ENCODE data around the gene HUS1B. TPM values are rescaled to one million over a fixed set of nuclear protein-coding genes. Genes with fewer than 3 reads are reported as not detected.
"Not testable (repeated sequence)": the region's sequence is repeated elsewhere in the genome, so short reads cannot be mapped to it uniquely, and the experiment has no call there.

The HUS1B gene
- total RNA-seq, 1 experiment from 2014 or later: 0.72 TPM

GRCh38 chr6:667253-667927 lies 10.5 kb upstream of the HUS1B start:
- DNase-seq (ENCODE audit: unreplicated experiment): no peak
- no peaks in the 10 kb centered on the region for H3K27me3 Mint-ChIP-seq (ENCODE audit: insufficient read depth, unreplicated experiment)
- ChIA-PET CTCF (no interaction called here), POLR2A (no interaction called here)
- no peak overlapping the region for H3K4me3 Mint-ChIP-seq (ENCODE audit: unreplicated experiment)
- no peak overlapping the region for H3K27ac Mint-ChIP-seq (ENCODE audit: low read depth, unreplicated experiment)
- TF ChIP-seq CTCF (IDR thresholded peaks at IDR 0.05; ENCODE audit: unreplicated experiment): no peak
- H3K9me3 Mint-ChIP-seq (ENCODE audit: unreplicated experiment): peaks cover 8% of the 10 kb centered on the region
- H3K4me1 Mint-ChIP-seq (ENCODE audit: insufficient read depth, unreplicated experiment): no peaks in the 10 kb centered on the region
- BruUV-seq (replicated peaks): no TSS peak
- intact Hi-C loops (cut with micrococcal nuclease): no loop called here
- H3K36me3 Mint-ChIP-seq (ENCODE audit: insufficient read depth, unreplicated experiment): no peaks in the 10 kb centered on the region

GRCh38 chr6:665403-666267 lies 8.7 kb upstream of the HUS1B start:
- no peak for TF ChIP-seq CTCF (IDR thresholded peaks at IDR 0.05; ENCODE audit: unreplicated experiment)
- Mint-ChIP-seq H3K27ac (ENCODE audit: low read depth, unreplicated experiment) (no peak overlapping the region), H3K4me3 (ENCODE audit: unreplicated experiment) (no peak overlapping the region), H3K27me3 (ENCODE audit: insufficient read depth, unreplicated experiment) (no peaks in the 10 kb centered on the region), H3K4me1 (ENCODE audit: insufficient read depth, unreplicated experiment) (peaks cover 1% of the 10 kb centered on the region), H3K36me3 (ENCODE audit: insufficient read depth, unreplicated experiment) (no peaks in the 10 kb centered on the region), H3K9me3 (ENCODE audit: unreplicated experiment) (peaks cover 8% of the 10 kb centered on the region)
- intact Hi-C loops (cut with micrococcal nuclease): no loop called here
- ChIA-PET POLR2A (interaction anchor here (1.1 kb wide), 1 partner anchor 16 kb away, joined by 4 read pairs; no protein-coding TSS in a partner anchor), CTCF (interaction anchor here (0.7 to 0.8 kb wide), 2 partner anchors 18 to 715 kb away, joined by 4 to 6 read pairs; no protein-coding TSS in a partner anchor)
- no TSS peak for BruUV-seq (replicated peaks)
- no peak for DNase-seq (ENCODE audit: unreplicated experiment)

GRCh38 chr6:663788-664187 lies 6.9 kb upstream of the HUS1B start:
- intact Hi-C loops (cut with micrococcal nuclease); H3K4me3 Mint-ChIP-seq (ENCODE audit: unreplicated experiment); H3K27ac Mint-ChIP-seq (ENCODE audit: low read depth, unreplicated experiment); POLR2A ChIA-PET; BruUV-seq (replicated peaks); DNase-seq (ENCODE audit: unreplicated experiment); H3K36me3 Mint-ChIP-seq (ENCODE audit: insufficient read depth, unreplicated experiment); H3K9me3 Mint-ChIP-seq (ENCODE audit: unreplicated experiment); H3K4me1 Mint-ChIP-seq (ENCODE audit: insufficient read depth, unreplicated experiment); H3K27me3 Mint-ChIP-seq (ENCODE audit: insufficient read depth, unreplicated experiment): not testable (repeated sequence)
- CTCF ChIA-PET: interaction anchor here (0.6 kb wide), 1 partner anchor 13 kb away, joined by 3 read pairs; no protein-coding TSS in a partner anchor

- CTCF ChIA-PET: interaction anchor here (0.6 to 0.7 kb wide), 4 partner anchors 20 to 471 kb away, joined by 3 to 4 read pairs (median 3); no protein-coding TSS in a partner anchor
- Mint-ChIP-seq H3K36me3 (ENCODE audit: insufficient read depth, unreplicated experiment) (no peaks in the 10 kb centered on the region), H3K4me3 (ENCODE audit: unreplicated experiment) (no peak overlapping the region), H3K4me1 (ENCODE audit: insufficient read depth, unreplicated experiment) (peaks cover 7% of the 10 kb centered on the region), H3K27ac (ENCODE audit: low read depth, unreplicated experiment) (no peak overlapping the region), H3K27me3 (ENCODE audit: insufficient read depth, unreplicated experiment) (no peaks in the 10 kb centered on the region), H3K9me3 (ENCODE audit: unreplicated experiment) (peaks cover 6% of the 10 kb centered on the region)
- DNase-seq (ENCODE audit: unreplicated experiment): peak; percentile 6
- no TSS peak for BruUV-seq (replicated peaks)
- POLR2A ChIA-PET: interaction anchor here (1.3 kb wide), 1 partner anchor 11 kb away, joined by 8 read pairs; no protein-coding TSS in a partner anchor
- TF ChIP-seq CTCF (IDR thresholded peaks at IDR 0.05; ENCODE audit: unreplicated experiment): no peak
- intact Hi-C loops (cut with micrococcal nuclease): no loop called here
Observed at GRCh38 chr6:659716-660581, 3.0 kb upstream of the HUS1B start.
